Measurements from ENCODE around the gene TBX1. TPM values are rescaled to one million over a fixed set of nuclear protein-coding genes. Genes with fewer than 3 reads are reported as not detected.

The TBX1 gene
- total and polyA plus RNA-seq, 2 of the 8 experiments (the other 6 are each of a cell fraction or from before 2014, with no cell fraction given) = 0.28 TPM; not detected in 1

DNA sequence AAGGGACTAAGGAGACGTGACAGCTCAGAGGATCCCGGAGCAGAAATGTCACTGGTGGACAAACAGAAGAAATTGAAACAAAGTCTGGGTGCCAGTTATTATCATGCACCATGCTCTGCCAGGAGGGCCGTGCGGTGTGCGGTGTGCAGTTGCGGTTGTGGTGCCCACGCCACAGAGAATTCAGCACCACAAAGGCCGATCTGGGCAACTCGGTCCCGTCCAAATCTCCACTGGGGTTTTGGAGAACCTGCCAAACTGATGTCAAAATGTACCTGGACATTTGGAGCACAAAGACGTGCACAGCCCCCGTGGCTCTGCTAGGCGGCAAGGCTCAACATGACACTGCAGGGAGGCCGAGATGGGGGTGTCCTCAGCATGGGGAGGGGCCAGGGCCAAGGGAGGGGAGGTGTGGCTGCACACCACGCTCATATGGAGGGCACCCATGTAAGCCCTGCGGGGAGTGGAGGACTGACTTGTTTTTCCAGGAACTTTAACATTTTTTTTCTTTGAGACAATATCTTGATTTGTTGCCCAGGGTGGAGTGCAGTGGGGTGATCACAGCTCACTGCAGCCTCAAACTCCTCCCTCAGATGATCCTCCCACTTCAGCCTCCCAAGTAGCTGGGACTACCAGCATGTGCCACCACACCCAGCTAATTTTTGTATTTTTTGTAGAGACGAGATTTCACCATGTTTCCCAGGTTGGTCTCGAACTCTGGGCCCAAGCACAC lies 54.7 kb downstream of the TBX1 start:
- Histone ChIP-seq H3K18ac (ENCODE audit: extremely low read depth, low read length) (no peak overlapping the region), H3K23ac (ENCODE audit: insufficient read length) (no peak overlapping the region), H2BK5ac (ENCODE audit: low read depth, low read length) (no peak overlapping the region), H3K4me1 (replicated peaks in 1 of 4; ENCODE audit: control insufficient read depth in 3 of 4, insufficient read depth in 4 of 4, low read length in 3 of 4) (no peaks in the 10 kb centered on the region; a peak in 1 of 7 replicates), H3K36me3 (ENCODE audit: control insufficient read depth in 2 of 4, insufficient read depth in 4 of 4, low read length in 3 of 4) (no peaks in the 10 kb centered on the region), H2BK12ac (ENCODE audit: low read depth, low read length) (no peak overlapping the region), H2BK120ac (replicated peaks; ENCODE audit: low read depth, low read length) (no peak overlapping the region), H4K8ac (ENCODE audit: extremely low read depth, insufficient read depth, low read length) (no peak overlapping the region), H3K4me2 (ENCODE audit: insufficient read depth in 1 of 2, low read depth in 2 of 2, low read length in 2 of 2) (no peak overlapping the region), H2BK20ac (ENCODE audit: low read length) (no peak overlapping the region), H4K91ac (replicated peaks; ENCODE audit: insufficient read length, low read length) (no peak overlapping the region), H3K9ac (replicated peaks in 1 of 4; ENCODE audit: extremely low read depth in 1 of 4, low read depth in 3 of 4, low read length in 3 of 4) (no peak overlapping the region), H2AK5ac (ENCODE audit: low read depth, low read length) (no peak overlapping the region), H3K27ac (ENCODE audit: low read depth, low read length) (no peak overlapping the region), H3K9me3 (ENCODE audit: insufficient read depth in 2 of 2, low read depth in 1 of 2, low read length in 1 of 2) (no peaks in the 10 kb centered on the region), H4K20me1 (replicated peaks in 1 of 2; ENCODE audit: control insufficient read depth in 1 of 2, insufficient read depth in 2 of 2, low read length in 2 of 2) (peaks cover 6 to 8% of the 10 kb centered on the region in 2 experiments), H2AFZ (ENCODE audit: low read length) (no peak overlapping the region), H3K23me2 (ENCODE audit: low read depth, low read length) (peaks cover 2% of the 10 kb centered on the region; the same call in 1 of the 2 replicates), H3K56ac (replicated peaks; ENCODE audit: insufficient read length, low read depth, low read length) (no peak overlapping the region), H3K79me1 (ENCODE audit: low read depth, low read length) (no peaks in the 10 kb centered on the region), H3K4me3 (ENCODE audit: extremely low read depth in 1 of 4, insufficient read depth in 2 of 4, low read depth in 3 of 4, low read length in 4 of 4) (no peak overlapping the region), H4K5ac (ENCODE audit: insufficient read length, low read depth, low read length) (no peak overlapping the region), H3K14ac (ENCODE audit: insufficient read length) (no peak overlapping the region), H3K27me3 (replicated peaks in 1 of 4; ENCODE audit: control insufficient read depth in 3 of 4, extremely low read depth in 1 of 4, insufficient read depth in 3 of 4, low read length in 3 of 4) (no peaks in the 10 kb centered on the region), H3K79me2 (ENCODE audit: control insufficient read depth in 1 of 2, insufficient read depth in 2 of 2, low read length in 2 of 2) (no peaks in the 10 kb centered on the region), H3K4ac (replicated peaks; ENCODE audit: insufficient read length, low read depth, low read length) (no peak overlapping the region), H2BK15ac (ENCODE audit: low read length) (no peak overlapping the region)
- ChIA-PET POLR2A (ENCODE audit: partially characterized antibody) (no interaction called here), CTCF (ENCODE audit: partially characterized antibody) (interaction anchor here (0.9 to 1.2 kb wide), 5 partner anchors 33 to 138 kb away, joined by 3 to 6 read pairs (median 3); no protein-coding TSS in a partner anchor)
- DNase-seq (ENCODE audit: low read depth in 1 of 2, low spot score in 2 of 2) = no peak
- FAIRE-seq = no peak
- WGBS, 2 experiments (ENCODE audit: extremely low coverage in 1 of 2, insufficient coverage in 1 of 2, insufficient read length in 1 of 2, insufficient replicate concordance in 2 of 2, low coverage in 1 of 2, low lambda C conversion rate in 2 of 2, missing lambda C conversion rate in 1 of 2) = 91% methylated on average over 18 of the region's 18 CpGs; no CpG with 5 or more reads in 1 of the 2 experiments
- TF ChIP-seq NRF1 (IDR thresholded peaks at IDR 0.05; ENCODE audit: low read depth, low read length) = no peak
- TF ChIP-seq SUZ12 (IDR thresholded peaks at IDR 0.05; ENCODE audit: low read length) = no peak
- TF ChIP-seq POU5F1 (IDR thresholded peaks at IDR 0.05; ENCODE audit: low read depth, low read length) = no peak
- no peak for TF ChIP-seq MAFK (IDR thresholded peaks at IDR 0.05; ENCODE audit: low read depth, low read length)
- no peak for TF ChIP-seq ASH2L (IDR thresholded peaks at IDR 0.05; ENCODE audit: low read length)
- no peak for TF ChIP-seq KDM4A (IDR thresholded peaks at IDR 0.05; ENCODE audit: low read depth, low read length, severe bottlenecking)
- TF ChIP-seq CHD1 (IDR thresholded peaks at IDR 0.05; ENCODE audit: low read depth, low read length) = no peak
- no peak for TF ChIP-seq TAF1 (IDR thresholded peaks at IDR 0.05; ENCODE audit: low read depth, low read length)
- TF ChIP-seq TAF7 (optimal IDR thresholded peaks at IDR 0.05; ENCODE audit: borderline replicate concordance, low read depth, low read length) = no peak
- no peak for TF ChIP-seq CEBPB (IDR thresholded peaks at IDR 0.05; ENCODE audit: low read depth, low read length)
- no peak for TF ChIP-seq CHD2 (IDR thresholded peaks at IDR 0.05; ENCODE audit: low read length)
